Peyer's patch (tissue), 4 donors: ENCODE results near the gene FGF13. TPM values are rescaled to one million over a fixed set of nuclear protein-coding genes. Genes with fewer than 3 reads are reported as not detected.

Experiments used
- DNase-seq, 3 donors: peaks; one replicate each; pipeline ENCODE4 v3.0.0-alpha.2; 2017 to 2019
- H3K27ac ChIP-seq, 4 donors: fragments of 200-600 bp; sonication (generic); one replicate each; pipeline ENCODE4 v1.5.1; 2016 to 2019
- H3K27me3 ChIP-seq, 2 donors: fragments of 200-600 bp; sonication (generic); one replicate each; pipeline ENCODE4 v1.5.1; 2019
- H3K36me3 ChIP-seq, 3 donors: fragments of 200-600 bp; sonication (generic); one replicate each; pipeline ENCODE4 v1.5.1; 2016 to 2019
- H3K4me1 ChIP-seq, 4 donors: fragments of 200-600 bp; sonication (generic); one replicate each; pipeline ENCODE4 v1.5.1; 2016 to 2019
- H3K4me3 ChIP-seq, 4 donors: fragments of 200-600 bp; sonication (generic); 1 replicate in 3 of 4; 2 replicates in 1 of 4; pipeline ENCODE4 v1.5.1; 2016 to 2019; ENCODE audit warnings: mild to moderate bottlenecking in 1 of 4
- H3K9me3 ChIP-seq, 4 donors: fragments of 200-600 bp; sonication (generic); one replicate each; pipeline ENCODE4 v1.5.1; 2016 to 2019; ENCODE audit warnings: mild to moderate bottlenecking in 1 of 4
- POLR2A ChIP-seq, 2 donors: fragments of 450-650 bp; IDR thresholded peaks; one replicate each; pipeline ENCODE4 v1.5.1; 2017; ENCODE audit warnings: antibody characterized with exemption in 2 of 2, mild to moderate bottlenecking in 2 of 2, moderate library complexity in 2 of 2
- small RNA-seq, 2 donors: library from RNA; depleted of rRNA; stranded (forward); fragments of <200 nt; gene quantifications; one replicate each; pipeline ENCODE3, GENCODE V24; 2016
- total RNA-seq, 4 donors: library from RNA; depleted of rRNA; stranded (reverse); fragments of >200 nt; gene quantifications; one replicate each; pipeline ENCODE4 v1.1.0, GENCODE V29; 2016
- TF ChIP-seq, protein P1 (sequence below), 6 experiments: fragments of 450-650 bp in 4 of 6; fragments of 200-600 bp in 2 of 6; sonication (generic) in 1 of 6; IDR thresholded peaks; one replicate each; pipeline ENCODE4 v1.5.1; 2017 to 2019; ENCODE audit warnings: antibody characterized with exemption in 6 of 6, mild to moderate bottlenecking in 3 of 6, moderate library complexity in 1 of 6

FGF13 gene
- total RNA-seq, 4 donors from 2014 or later = 1.5 to 3.3 (median 2.8) TPM; not detected in 1

GRCh38 chrX:138664016-138664415 lies 47.5 kb downstream of the FGF13 start:
- Histone ChIP-seq H3K27ac (no peak overlapping the region), H3K9me3 (no peaks in the 10 kb centered on the region), H3K27me3 (no peaks in the 10 kb centered on the region), H3K36me3 (no peaks in the 10 kb centered on the region), H3K4me1 (no peaks in the 10 kb centered on the region), H3K4me3 (no peak overlapping the region)
- DNase-seq = no peak
- TF ChIP-seq, protein P1, sequence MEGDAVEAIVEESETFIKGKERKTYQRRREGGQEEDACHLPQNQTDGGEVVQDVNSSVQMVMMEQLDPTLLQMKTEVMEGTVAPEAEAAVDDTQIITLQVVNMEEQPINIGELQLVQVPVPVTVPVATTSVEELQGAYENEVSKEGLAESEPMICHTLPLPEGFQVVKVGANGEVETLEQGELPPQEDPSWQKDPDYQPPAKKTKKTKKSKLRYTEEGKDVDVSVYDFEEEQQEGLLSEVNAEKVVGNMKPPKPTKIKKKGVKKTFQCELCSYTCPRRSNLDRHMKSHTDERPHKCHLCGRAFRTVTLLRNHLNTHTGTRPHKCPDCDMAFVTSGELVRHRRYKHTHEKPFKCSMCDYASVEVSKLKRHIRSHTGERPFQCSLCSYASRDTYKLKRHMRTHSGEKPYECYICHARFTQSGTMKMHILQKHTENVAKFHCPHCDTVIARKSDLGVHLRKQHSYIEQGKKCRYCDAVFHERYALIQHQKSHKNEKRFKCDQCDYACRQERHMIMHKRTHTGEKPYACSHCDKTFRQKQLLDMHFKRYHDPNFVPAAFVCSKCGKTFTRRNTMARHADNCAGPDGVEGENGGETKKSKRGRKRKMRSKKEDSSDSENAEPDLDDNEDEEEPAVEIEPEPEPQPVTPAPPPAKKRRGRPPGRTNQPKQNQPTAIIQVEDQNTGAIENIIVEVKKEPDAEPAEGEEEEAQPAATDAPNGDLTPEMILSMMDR (IDR thresholded peaks at IDR 0.05) = no peak
- TF ChIP-seq POLR2A (IDR thresholded peaks at IDR 0.05) = no peak

- H3K4me3 ChIP-seq = no peak overlapping the region
- H3K9me3 ChIP-seq = no peaks in the 10 kb centered on the region
- no peak overlapping the region for H3K27ac ChIP-seq
- no peaks in the 10 kb centered on the region for H3K27me3 ChIP-seq
- DNase-seq = no peak
- no peaks in the 10 kb centered on the region for H3K36me3 ChIP-seq
- TF ChIP-seq, protein P1 (IDR thresholded peaks at IDR 0.05) = no peak
- no peak for TF ChIP-seq POLR2A (IDR thresholded peaks at IDR 0.05)
- H3K4me1 ChIP-seq = no peaks in the 10 kb centered on the region
Measured at GRCh38 chrX:138651494-138651893, 60.0 kb downstream of the FGF13 start.

- DNase-seq = no peak
- Histone ChIP-seq H3K9me3 (no peaks in the 10 kb centered on the region), H3K4me3 (no peak overlapping the region), H3K36me3 (no peaks in the 10 kb centered on the region), H3K27ac (no peak overlapping the region), H3K27me3 (no peaks in the 10 kb centered on the region), H3K4me1 (no peaks in the 10 kb centered on the region)
- TF ChIP-seq POLR2A (IDR thresholded peaks at IDR 0.05) = no peak
- TF ChIP-seq, protein P1 (IDR thresholded peaks at IDR 0.05) = no peak
Measured at GRCh38 chrX:138648568-138648967, 62.9 kb downstream of the FGF13 start.

- Histone ChIP-seq H3K4me1 (no peaks in the 10 kb centered on the region), H3K27me3 (no peaks in the 10 kb centered on the region)
- TF ChIP-seq, protein P1 (IDR thresholded peaks at IDR 0.05) = no peak
- no peak for TF ChIP-seq POLR2A (IDR thresholded peaks at IDR 0.05)
Measured at GRCh38 chrX:138638996-138639395, 72.5 kb downstream of the FGF13 start.

More at GRCh38 chrX:138638996-138639395, 72.5 kb downstream of the FGF13 start:
- no peak overlapping the region for H3K27ac ChIP-seq
- H3K4me3 ChIP-seq = no peak overlapping the region
- no peaks in the 10 kb centered on the region for H3K9me3 ChIP-seq
- no peak for DNase-seq
- no peaks in the 10 kb centered on the region for H3K36me3 ChIP-seq

Small RNA genes within 50 kb of the gene (small RNA-seq; reads per million reads assigned to genes)
- gene AL031386.1 = 0 reads per million in 2 donors
- gene MIR504 = 0.06 to 0.23 reads per million in 2 donors
